ENCODE data around the gene PLEKHM2. TPM values are rescaled to one million over a fixed set of nuclear protein-coding genes. Genes with fewer than 3 reads are reported as not detected.

The PLEKHM2 gene
- total RNA-seq, 2 donors from 2014 or later = 31.5 to 37.0 TPM

GRCh38 chr1:15733726-15734226 lies 49.7 kb downstream of the PLEKHM2 start:
- intact Hi-C loops (cut with DNase I, micrococcal nuclease) = no loop called here
- DNase-seq = no peak

GRCh38 chr1:15734296-15734695 lies 50.2 kb downstream of the PLEKHM2 start:
- ATAC-seq = no peak
- intact Hi-C loops (cut with DNase I, micrococcal nuclease) = no loop called here
- no peak for DNase-seq

More at GRCh38 chr1:15733726-15734226, 49.7 kb downstream of the PLEKHM2 start:
- no peak for ATAC-seq

- ATAC-seq = no peak
- no peak for DNase-seq
- intact Hi-C loops (cut with DNase I, micrococcal nuclease) = no loop called here
Measured at GRCh38 chr1:15734901-15735300, 50.8 kb downstream of the PLEKHM2 start.

GRCh38 chr1:15735304-15736037 lies 51.4 kb downstream of the PLEKHM2 start:
- intact Hi-C loops (cut with DNase I, micrococcal nuclease) = no loop called here
- ATAC-seq (peak; percentile 21), DNase-seq (no peak)

- ATAC-seq (peak; percentile 83), DNase-seq (peak; percentile 90 to 94)
- intact Hi-C loops (cut with DNase I, micrococcal nuclease) = no loop called here
Measured at GRCh38 chr1:15736038-15736891, 52.1 kb downstream of the PLEKHM2 start, which contains the start of gene SLC25A34. Gene SLC25A34 (plus strand): TSS chr1:15736258. CDS start chr1:15736486, 228 bp downstream.

GRCh38 chr1:15736892-15737261 lies 52.8 kb downstream of the PLEKHM2 start:
- ATAC-seq (peak; percentile 52), DNase-seq (peak; percentile 66 to 83)
- intact Hi-C loops (cut with DNase I, micrococcal nuclease) = no loop called here

- ATAC-seq = no peak
- no peak for DNase-seq
- intact Hi-C loops (cut with DNase I, micrococcal nuclease) = no loop called here
Measured at GRCh38 chr1:15737324-15738319, 53.5 kb downstream of the PLEKHM2 start.

GRCh38 chr1:15738416-15739113 lies 54.4 kb downstream of the PLEKHM2 start:
- ATAC-seq = no peak
- DNase-seq = no peak
- intact Hi-C loops (cut with DNase I, micrococcal nuclease) = no loop called here

GRCh38 chr1:15739259-15739658 lies 55.1 kb downstream of the PLEKHM2 start:
- intact Hi-C loops (cut with DNase I, micrococcal nuclease) = no loop called here
- DNase-seq = no peak
- ATAC-seq = no peak

- DNase-seq (no peak), ATAC-seq (no peak)
- intact Hi-C loops (cut with DNase I, micrococcal nuclease) = loop anchor here in 1 of 2 donors (5.0 kb wide), 1 partner anchor 142 kb away; no protein-coding TSS in a partner anchor
Measured at GRCh38 chr1:15739745-15740144, 55.6 kb downstream of the PLEKHM2 start.

GRCh38 chr1:15740924-15741850 lies 57.1 kb downstream of the PLEKHM2 start:
- DNase-seq (peak; percentile 91 to 92), ATAC-seq (peak; percentile 76)
- intact Hi-C loops (cut with DNase I, micrococcal nuclease) = loop anchor here in 1 of 2 donors (5.0 kb wide), 1 partner anchor 144 kb away; no protein-coding TSS in a partner anchor

- DNase-seq (peak; percentile 74 to 76), ATAC-seq (peak; percentile 62)
- intact Hi-C loops (cut with DNase I, micrococcal nuclease) = loop anchor here in 1 of 2 donors (5.0 kb wide), 1 partner anchor 145 kb away; no protein-coding TSS in a partner anchor
Measured at GRCh38 chr1:15742339-15742801, 58.2 kb downstream of the PLEKHM2 start, which contains the start of gene TMEM82. Gene TMEM82 (plus strand): TSS chr1:15742499. CDS start chr1:15742560, 61 bp downstream.

GRCh38 chr1:15744122-15744679 lies 60.1 kb downstream of the PLEKHM2 start:
- ATAC-seq (no peak), DNase-seq (no peak)
- intact Hi-C loops (cut with DNase I, micrococcal nuclease) = loop anchor here in 1 of 2 donors (5.0 kb wide), 1 partner anchor 147 kb away; no protein-coding TSS in a partner anchor

GRCh38 chr1:15747378-15747777 lies 63.3 kb downstream of the PLEKHM2 start:
- intact Hi-C loops (cut with DNase I, micrococcal nuclease) = no loop called here
- DNase-seq = no peak

GRCh38 chr1:15748264-15748663 lies 64.1 kb downstream of the PLEKHM2 start:
- intact Hi-C loops (cut with DNase I, micrococcal nuclease) = no loop called here
- no peak for ATAC-seq
- no peak for DNase-seq

More at GRCh38 chr1:15747378-15747777, 63.3 kb downstream of the PLEKHM2 start:
- no peak for ATAC-seq

All from left colon (tissue), 2 donors.